MG63 (cell line): Measurements from ENCODE around the gene SLN. TPM values are rescaled to one million over a fixed set of nuclear protein-coding genes. Genes with fewer than 3 reads are reported as not detected.
A peak's percentile ranks its signal among the peaks of the same experiment; 100 is the strongest.

ENCODE experiments used
- DNase-seq: peaks from one replicate; pipeline ENCODE4 v3.0.0-alpha.2; 2020
- H3K27me3 ChIP-seq: fragments of 250-450 bp; sonication (Bioruptor Pico); 2 replicates; pipeline ENCODE4 v1.5.1; 2020; ENCODE audit warnings: mild to moderate bottlenecking, moderate library complexity
- H3K36me3 ChIP-seq: fragments of 250-450 bp; sonication (Bioruptor Pico); 2 replicates; pipeline ENCODE4 v1.5.1; 2020; ENCODE audit warnings: mild to moderate bottlenecking, moderate library complexity
- H3K4me3 ChIP-seq: fragments of 250-450 bp; sonication (Bioruptor Pico); 2 replicates; pipeline ENCODE4 v1.5.1; 2020; ENCODE audit warnings: mild to moderate bottlenecking, moderate library complexity
- H3K9me3 ChIP-seq: fragments of 250-450 bp; sonication (Bioruptor Pico); 2 replicates; pipeline ENCODE4 v1.5.1; 2020; ENCODE audit warnings: mild to moderate bottlenecking, moderate library complexity
- total RNA-seq: library from RNA; depleted of rRNA; stranded (reverse); fragments of >200 nt; shearing (Covaris generic); gene quantifications from 2 replicates; pipeline ENCODE4 v1.2.3, GENCODE V29; 2014; ENCODE audit warnings: low replicate concordance

SLN gene
- total RNA-seq, 1 experiment from 2014 or later = not detected

DNA sequence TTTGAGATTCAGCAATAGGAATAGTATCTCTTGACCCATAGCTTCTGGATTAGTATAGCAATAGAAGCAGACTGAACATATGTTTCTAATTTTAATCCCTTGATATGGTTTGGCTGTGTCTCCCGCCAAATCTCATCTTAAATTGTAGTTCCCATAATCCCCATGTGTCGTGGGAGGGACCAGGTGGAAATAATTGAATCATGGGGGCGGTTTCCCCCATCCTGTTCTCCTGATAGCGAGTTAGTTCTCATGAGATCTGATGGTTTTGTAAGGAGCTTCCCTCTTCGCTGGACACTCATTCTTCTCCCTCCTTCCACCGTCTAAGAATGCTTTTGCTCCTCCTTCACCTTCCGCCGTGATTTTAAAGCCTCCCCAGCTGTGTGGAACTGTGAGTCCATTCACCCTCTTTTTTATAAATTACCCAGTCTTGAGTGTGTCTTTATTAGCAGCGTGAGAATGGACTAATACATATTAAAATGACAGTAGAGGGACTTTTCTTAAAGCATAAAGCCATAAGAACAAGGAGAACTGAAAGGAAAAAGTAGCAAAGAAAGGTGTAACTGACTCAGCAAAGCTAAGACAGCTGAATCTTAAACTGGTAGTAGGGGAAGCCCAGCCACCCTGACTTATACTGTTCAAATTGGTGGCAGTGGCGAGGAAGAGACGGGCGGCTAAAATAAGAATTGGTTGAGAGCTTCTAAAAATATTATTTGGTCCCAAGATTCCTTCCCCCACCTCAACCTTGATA, 20.3 kb upstream of the SLN start:
- no peak overlapping the region for H3K4me3 ChIP-seq
- H3K36me3 ChIP-seq = no peaks in the 10 kb centered on the region
- DNase-seq = no peak

DNA sequence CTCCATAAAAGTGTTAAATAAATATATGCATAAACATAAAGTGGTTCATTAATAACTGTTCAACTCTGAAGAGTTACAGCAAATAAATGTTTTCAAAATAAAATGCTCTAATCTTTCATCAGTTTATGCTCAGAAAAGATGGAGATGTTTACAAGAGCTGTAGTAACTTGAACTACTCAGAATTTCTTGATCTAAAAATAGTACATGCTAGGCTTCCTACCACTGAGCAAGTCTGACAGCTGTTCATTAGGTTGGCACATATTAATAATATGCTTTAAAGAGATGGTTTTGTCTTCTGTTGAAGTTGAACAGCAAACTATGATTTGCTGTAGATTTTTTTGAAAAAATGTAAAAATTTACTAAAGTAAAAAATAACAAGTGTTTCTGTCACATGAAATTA, 10.8 kb upstream of the SLN start:
- Histone ChIP-seq H3K36me3 (no peaks in the 10 kb centered on the region), H3K27me3 (peaks cover 25% of the 10 kb centered on the region), H3K4me3 (no peak overlapping the region), H3K9me3 (no peaks in the 10 kb centered on the region)
- DNase-seq = no peak

More for the DNA sequence above, 20.3 kb upstream of the SLN start:
- peaks cover 7% of the 10 kb centered on the region for H3K27me3 ChIP-seq
- H3K9me3 ChIP-seq = peaks cover 3% of the 10 kb centered on the region; the same call in 1 of the 2 replicates

DNA sequence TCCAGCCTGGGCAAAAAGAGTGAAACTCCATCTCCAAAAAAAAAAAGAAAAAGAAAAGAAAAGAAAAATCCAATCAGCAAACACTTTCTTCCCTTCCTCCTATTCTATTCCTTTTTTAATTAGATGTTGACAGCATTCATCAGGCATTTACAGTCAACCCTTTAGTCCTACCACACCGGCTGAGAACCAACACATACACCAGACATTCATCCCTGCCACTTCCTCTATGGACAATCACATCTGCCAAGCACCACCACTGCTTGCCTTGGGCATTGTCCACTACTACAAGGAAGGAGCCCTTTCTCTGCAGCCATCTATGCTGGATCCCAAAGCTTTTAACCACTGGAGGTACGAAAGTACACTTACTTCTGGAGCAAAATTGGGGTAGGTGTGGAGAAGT, 9.4 kb upstream of the SLN start:
- H3K4me3 ChIP-seq = no peak overlapping the region
- DNase-seq = no peak
- H3K9me3 ChIP-seq = no peaks in the 10 kb centered on the region
- H3K27me3 ChIP-seq = peaks cover 17% of the 10 kb centered on the region
- H3K36me3 ChIP-seq = no peaks in the 10 kb centered on the region

DNA sequence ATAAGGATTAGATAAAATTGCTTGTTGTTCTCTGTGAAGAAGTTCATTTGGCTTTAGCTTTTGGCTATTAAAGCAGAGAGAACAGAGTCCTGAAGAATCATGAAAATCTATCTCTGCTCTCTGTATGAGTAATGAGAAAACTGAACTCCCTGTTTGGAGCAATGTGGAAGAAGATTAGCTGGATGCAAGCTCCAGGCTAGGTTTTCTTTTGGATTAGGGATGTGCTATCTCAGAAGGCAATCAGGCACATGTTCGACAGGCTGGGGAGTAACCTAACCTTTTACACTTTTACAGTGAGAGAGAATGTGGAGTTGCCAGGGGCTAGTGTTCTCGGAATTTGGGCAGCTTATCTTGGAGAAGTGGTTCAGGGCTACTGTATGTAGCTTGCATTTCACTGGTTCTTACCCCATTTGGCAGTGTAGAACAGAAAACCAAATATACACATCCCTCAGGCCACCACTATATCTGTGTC, 8.5 kb upstream of the SLN start:
- no peaks in the 10 kb centered on the region for H3K9me3 ChIP-seq

DNA sequence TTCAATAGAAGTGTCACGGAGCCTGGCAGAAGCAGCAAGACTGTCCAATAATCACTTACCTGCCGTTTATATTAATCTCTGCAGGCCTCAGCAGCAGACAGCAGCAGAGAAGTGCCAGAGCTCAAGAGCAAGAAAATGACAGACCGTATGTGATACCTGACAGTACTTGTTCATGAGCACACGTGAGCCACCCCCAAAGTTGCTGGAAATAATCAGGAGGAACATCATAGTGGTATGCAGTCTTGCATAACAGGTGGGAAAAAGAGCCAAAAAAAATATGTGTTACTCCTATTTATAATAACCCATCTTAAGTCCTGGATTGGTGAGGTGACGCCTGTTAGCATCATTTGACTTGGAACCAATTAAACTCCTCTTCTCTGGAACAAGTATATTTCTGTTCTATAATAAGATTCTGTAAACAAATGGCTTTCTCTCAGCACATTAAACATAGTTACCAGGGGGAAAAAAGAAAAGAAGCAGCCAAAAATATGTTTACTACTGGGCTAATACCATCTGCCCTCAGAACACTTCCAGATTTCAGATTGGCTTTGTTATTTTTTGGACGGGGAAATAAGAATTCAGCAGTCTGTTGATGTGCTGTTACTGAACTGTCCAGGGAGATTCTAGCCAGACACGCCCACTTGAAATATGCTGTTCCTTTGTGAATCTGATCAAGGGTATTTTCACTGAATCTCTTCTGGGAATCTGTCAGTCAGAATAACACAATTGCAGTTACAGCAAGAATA, 7.9 kb upstream of the SLN start:
- Histone ChIP-seq H3K9me3 (no peaks in the 10 kb centered on the region), H3K27me3 (peaks cover 8% of the 10 kb centered on the region), H3K4me3 (no peak overlapping the region), H3K36me3 (no peaks in the 10 kb centered on the region)
- peak; percentile 10 for DNase-seq

More for the DNA sequence above, 8.5 kb upstream of the SLN start:
- H3K27me3 ChIP-seq = peaks cover 13% of the 10 kb centered on the region
- no peak for DNase-seq
- H3K4me3 ChIP-seq = no peak overlapping the region
- H3K36me3 ChIP-seq = no peaks in the 10 kb centered on the region

DNA sequence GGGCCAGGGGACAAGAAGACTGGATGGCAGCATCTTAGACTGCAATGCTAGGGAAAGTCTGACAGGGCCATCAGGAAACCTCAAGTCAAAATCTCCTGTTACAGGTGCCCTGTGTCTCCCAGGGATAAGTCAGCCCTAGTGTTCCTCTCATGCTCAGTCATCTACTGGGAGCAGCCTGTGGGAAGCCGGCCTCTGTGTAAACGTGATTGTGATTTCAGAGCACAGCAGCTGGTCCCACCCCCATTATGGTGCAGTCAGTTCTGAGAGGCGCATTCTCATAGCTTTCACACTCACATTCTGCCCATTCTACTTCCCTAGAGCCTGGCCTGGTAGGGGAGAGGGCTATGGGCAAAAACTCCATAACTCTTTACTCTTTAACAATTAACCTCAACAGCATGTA, 7.2 kb upstream of the SLN start:
- Histone ChIP-seq H3K4me3 (no peak overlapping the region), H3K36me3 (no peaks in the 10 kb centered on the region), H3K9me3 (no peaks in the 10 kb centered on the region), H3K27me3 (peaks cover 2% of the 10 kb centered on the region)
- no peak for DNase-seq

DNA sequence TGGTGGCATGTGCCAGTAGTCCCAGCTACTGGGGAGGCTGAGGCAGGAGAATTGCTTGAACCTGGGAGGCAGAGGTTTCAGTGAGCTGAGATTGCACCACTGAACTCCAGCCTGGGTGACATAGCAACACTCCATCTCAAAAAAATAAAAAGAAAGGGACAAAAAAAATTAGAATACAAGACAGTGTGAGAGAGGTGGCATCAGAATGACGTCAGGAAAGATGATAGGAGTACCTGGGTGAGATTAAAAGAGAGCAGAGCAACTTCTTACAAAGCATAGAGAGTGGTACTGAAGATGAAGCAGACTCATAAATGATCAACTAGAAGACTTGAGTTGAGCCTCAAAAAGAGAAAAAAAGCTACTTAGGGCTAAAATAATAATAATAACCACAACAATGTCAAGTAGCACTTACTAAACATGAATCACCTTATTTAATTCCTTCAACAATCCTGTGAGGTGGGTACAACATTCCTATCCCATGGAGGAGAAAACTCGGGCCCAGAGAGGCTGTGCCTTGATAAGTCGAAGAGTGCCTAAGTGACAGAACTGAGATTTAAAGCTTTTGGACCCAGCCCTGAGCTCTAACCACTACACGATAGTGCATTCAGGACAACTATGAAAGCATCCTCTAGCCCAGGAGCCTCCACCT, 5.2 kb upstream of the SLN start:
- Histone ChIP-seq H3K27me3 (peaks cover 3% of the 10 kb centered on the region; the same call in 1 of the 2 replicates), H3K36me3 (no peaks in the 10 kb centered on the region), H3K9me3 (no peaks in the 10 kb centered on the region), H3K4me3 (no peak overlapping the region)
- no peak for DNase-seq

DNA sequence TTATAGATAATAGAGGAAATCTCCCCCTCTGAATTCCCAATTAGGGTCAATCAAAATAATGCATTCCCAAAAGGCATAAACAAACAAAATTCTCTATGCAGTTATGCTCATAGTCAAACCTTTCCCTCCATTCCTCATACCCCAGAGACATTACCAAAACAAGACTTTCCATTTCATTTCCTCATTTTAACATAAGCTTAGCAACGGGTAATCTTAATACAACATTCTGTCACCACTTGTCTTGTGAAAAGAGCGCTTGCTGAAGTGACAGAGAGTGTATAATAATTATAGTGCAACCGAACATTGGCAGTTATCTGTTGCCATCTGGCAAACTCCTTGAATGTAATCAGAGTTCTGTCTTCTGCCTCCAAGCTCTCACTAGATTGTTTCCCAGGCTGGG, 1.2 kb upstream of the SLN start:
- Histone ChIP-seq H3K27me3 (peaks cover 3% of the 10 kb centered on the region; the same call in 1 of the 2 replicates), H3K9me3 (no peaks in the 10 kb centered on the region), H3K36me3 (no peaks in the 10 kb centered on the region), H3K4me3 (no peak overlapping the region)
- no peak for DNase-seq

DNA sequence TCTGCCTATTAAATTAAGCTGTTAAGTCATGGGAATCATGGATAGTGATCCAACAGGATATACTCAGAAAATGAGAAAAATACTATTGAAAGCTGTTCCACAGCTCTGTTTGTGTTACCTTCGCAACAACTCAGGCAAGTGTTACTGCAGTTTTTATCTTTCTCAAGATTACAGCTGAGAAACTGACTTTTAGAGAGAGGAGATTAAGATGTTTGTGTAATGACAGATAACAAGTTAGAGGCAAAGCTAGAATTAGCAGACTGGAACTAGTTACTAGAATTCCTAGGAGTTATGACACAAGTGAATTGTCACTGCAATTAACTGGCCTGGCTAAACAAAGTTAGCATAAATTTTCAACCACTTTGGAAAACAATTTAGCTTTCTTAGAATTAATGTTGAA, 1.6 kb downstream of the SLN start:
- no peaks in the 10 kb centered on the region for H3K36me3 ChIP-seq
- H3K4me3 ChIP-seq = no peak overlapping the region
- no peaks in the 10 kb centered on the region for H3K9me3 ChIP-seq
- no peak for DNase-seq
- H3K27me3 ChIP-seq = peaks cover 3% of the 10 kb centered on the region; the same call in 1 of the 2 replicates

DNA sequence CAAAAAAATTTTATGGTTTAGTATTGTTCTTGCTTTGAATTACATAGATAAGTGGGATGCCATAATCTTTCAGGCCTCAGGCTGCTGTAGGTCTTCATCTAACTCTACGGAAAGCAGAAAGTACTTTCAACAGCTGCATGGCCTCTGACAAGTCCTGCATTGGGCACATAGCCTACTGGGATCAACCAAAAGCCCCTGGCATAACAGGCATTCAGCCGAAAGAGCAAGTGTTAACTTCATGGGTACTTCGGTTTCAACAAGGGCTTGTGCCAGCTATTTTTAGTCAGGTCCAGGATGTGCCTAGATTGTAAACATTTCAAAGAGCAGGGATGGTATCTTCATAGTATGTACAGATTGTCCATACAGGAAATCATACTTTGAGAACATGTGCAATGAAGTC, 3.1 kb downstream of the SLN start:
- no peak for DNase-seq
- Histone ChIP-seq H3K36me3 (no peaks in the 10 kb centered on the region), H3K27me3 (peaks cover 3% of the 10 kb centered on the region; the same call in 1 of the 2 replicates), H3K9me3 (no peaks in the 10 kb centered on the region), H3K4me3 (no peak overlapping the region)

DNA sequence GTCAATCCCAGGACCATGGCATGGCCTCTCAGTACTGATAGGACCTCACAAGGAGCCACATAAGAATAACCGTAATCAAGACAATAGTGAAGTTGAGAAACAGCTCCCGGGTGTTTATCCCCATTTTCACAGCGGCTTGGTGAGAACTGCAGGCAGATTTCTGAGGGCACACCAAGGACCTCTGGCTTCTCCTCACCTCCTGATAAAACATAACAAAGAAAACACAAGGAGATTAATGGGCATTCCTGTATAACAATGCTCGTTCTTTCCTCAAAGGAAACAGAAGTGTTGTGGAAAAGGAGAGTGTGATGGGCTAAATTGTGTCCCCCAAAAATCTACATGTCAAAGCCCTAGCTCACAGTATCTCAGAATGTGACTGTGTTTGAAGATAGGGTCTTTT, 4.0 kb downstream of the SLN start:
- DNase-seq = no peak

DNA sequence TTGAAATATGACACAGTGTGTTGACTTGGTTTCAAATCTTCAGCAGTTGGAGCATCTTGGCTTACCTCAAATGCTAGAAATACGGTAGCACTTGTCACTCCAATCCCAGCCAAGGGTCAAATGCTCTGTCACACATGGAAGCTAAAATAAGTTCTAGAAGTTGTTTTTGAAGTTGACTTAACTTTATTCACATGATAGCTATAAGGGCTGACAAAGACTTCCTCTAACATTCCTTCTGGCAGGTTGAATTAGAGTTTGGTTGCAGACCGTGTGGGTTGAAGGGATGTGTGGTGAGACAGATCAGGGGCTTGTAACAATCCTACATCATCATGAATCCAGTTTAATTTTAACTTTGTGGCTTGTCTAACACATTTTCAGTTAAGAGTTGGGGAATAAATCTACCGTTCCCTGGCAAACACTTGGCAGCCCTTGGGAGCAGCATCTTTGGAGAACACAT, 4.6 kb downstream of the SLN start:
- no peak overlapping the region for H3K4me3 ChIP-seq
- H3K27me3 ChIP-seq = peaks cover 2% of the 10 kb centered on the region; the same call in 1 of the 2 replicates
- no peaks in the 10 kb centered on the region for H3K36me3 ChIP-seq
- no peaks in the 10 kb centered on the region for H3K9me3 ChIP-seq
- DNase-seq = no peak

More for the DNA sequence above, 4.0 kb downstream of the SLN start:
- no peak overlapping the region for H3K4me3 ChIP-seq
- H3K9me3 ChIP-seq = no peaks in the 10 kb centered on the region
- H3K27me3 ChIP-seq = peaks cover 3% of the 10 kb centered on the region; the same call in 1 of the 2 replicates
- no peaks in the 10 kb centered on the region for H3K36me3 ChIP-seq

DNA sequence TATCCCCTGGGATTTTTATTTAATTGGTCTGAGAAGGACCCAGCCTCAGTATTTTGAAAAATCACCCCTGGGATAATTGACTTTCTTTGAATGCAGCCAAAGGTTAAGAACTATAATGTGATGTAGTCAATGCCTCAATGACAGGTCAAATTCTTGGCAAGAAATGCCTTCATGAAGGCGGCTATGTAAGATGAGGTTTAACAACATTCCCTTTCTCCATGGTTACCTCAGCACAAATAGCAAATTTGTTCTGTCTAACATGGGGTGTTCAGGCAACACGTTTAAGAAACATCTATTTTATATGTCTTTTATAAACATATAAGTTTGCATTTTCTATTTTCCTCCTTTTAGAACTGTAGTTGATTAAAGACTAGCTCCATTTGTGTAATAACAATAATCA, 5.3 kb downstream of the SLN start:
- H3K4me3 ChIP-seq = no peak overlapping the region
- H3K36me3 ChIP-seq = no peaks in the 10 kb centered on the region
- H3K9me3 ChIP-seq = no peaks in the 10 kb centered on the region
- no peaks in the 10 kb centered on the region for H3K27me3 ChIP-seq
- no peak for DNase-seq

DNA sequence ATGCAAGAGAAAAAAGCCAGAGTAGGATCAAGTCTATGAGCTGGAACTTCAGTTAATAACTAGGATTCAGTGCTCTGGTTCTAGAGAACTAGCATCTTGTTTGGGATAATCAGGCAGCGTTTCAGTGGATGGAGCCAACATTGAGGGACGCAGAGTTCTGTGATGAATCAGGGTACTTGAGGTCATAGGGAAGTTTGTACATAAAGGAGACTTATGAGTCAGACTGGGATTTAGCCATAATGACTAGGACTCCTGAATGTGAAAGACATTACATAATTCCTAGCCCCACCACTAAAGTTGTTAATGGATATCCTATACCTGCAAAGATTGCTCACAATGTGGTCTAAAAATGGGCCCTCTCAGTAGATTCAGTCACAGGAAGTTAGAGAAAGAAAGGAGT, 6.8 kb downstream of the SLN start:
- H3K4me3 ChIP-seq = no peak overlapping the region
- H3K27me3 ChIP-seq = no peaks in the 10 kb centered on the region
- H3K9me3 ChIP-seq = no peaks in the 10 kb centered on the region
- H3K36me3 ChIP-seq = no peaks in the 10 kb centered on the region
- DNase-seq = peak; percentile 70

DNA sequence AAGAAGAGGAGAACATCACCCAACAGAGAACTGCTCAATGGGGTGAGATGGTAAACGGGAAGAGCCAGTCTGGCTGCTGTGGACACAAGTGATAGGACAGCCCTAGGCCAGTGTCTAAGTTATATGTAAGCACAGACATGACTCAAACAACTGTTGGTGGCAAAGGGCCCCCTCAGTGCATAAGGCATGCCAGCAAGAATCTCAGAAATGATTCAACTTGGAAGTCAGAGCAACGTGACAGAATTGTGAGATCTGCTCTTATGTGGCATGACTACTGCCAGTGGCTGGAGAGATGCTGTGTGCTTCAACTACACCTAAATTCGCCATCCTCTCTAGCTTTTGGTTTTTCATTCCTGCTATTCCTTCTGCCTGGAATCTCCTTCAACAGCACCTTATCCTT, 7.4 kb downstream of the SLN start:
- Histone ChIP-seq H3K9me3 (no peaks in the 10 kb centered on the region), H3K27me3 (no peaks in the 10 kb centered on the region), H3K36me3 (no peaks in the 10 kb centered on the region), H3K4me3 (no peak overlapping the region)
- DNase-seq = peak; percentile 66

DNA sequence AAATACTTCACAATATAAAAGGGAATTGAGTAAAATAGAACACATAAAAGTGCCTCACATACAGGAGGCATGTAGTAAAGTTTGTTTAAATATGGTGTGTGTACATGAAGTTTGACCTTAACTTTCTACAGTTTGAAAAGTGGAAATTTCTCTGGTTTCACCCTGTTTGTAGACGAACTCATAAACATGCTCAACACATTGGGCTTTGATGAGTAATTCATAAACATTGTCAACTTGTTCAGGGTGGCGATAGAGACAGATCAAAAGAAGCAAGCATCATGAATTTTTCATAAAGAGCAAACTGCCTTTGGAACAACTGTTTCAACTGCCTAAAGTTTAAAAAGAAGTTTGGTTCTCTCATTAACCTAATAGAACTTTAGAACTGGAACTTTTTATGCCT, 9.1 kb downstream of the SLN start:
- no peak for DNase-seq
- Histone ChIP-seq H3K27me3 (no peaks in the 10 kb centered on the region), H3K9me3 (no peaks in the 10 kb centered on the region), H3K4me3 (no peak overlapping the region), H3K36me3 (no peaks in the 10 kb centered on the region)

DNA sequence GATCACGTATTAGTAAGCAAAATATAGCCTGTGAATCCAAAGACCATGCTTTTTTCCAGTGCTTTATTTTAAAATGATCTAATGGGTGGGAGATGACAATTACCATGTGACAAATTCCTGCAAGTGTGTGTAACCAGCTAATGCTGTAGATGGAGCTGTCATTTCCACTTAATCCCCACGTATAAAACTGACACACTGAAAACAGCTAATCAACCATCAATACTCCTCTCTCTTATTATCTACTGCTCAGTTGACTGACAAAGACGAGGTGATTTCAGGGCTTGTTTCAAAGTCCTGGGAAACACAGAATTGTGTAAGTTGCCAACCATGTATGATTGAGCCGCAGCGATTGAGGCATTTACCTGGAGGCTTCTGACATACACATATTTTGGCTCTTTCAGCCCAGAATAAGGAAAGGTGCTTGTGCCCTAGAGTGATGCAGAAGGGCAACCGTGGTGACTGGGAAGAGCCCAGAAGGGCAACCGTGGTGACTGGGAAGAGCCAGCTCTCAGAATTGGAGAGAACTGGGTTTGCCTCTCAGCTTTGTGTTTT, 9.7 kb downstream of the SLN start:
- no peak for DNase-seq

More for the DNA sequence above, 9.7 kb downstream of the SLN start:
- H3K27me3 ChIP-seq = no peaks in the 10 kb centered on the region
- H3K36me3 ChIP-seq = no peaks in the 10 kb centered on the region
- H3K4me3 ChIP-seq = no peak overlapping the region
- no peaks in the 10 kb centered on the region for H3K9me3 ChIP-seq
